Neural cell (in vitro differentiated cells): ENCODE measurements around the gene PAQR3. TPM values are rescaled to one million over a fixed set of nuclear protein-coding genes. Genes with fewer than 3 reads are reported as not detected.

Source experiments
- H2AFZ ChIP-seq: fragments of 200-600, 300-800 bp; sonication (generic), shearing (Covaris generic); 2 replicates; pipeline ENCODE4 v1.6.0; 2014; ENCODE audit warnings: low read depth, mild to moderate bottlenecking, antibody characterized with exemption, low read length, moderate library complexity
- H3F3A ChIP-seq: fragments of 200-600 bp; shearing (Covaris generic); 2 replicates; pipeline ENCODE4 v1.6.1; 2016; ENCODE audit warnings: mild to moderate bottlenecking, moderate library complexity, mixed read lengths, antibody characterized with exemption, low read length; ENCODE audit not compliant: insufficient read depth, poor library complexity, severe bottlenecking
- H3K27ac ChIP-seq: fragments of 200-600, 300-800 bp; sonication (generic), shearing (Covaris generic); 2 replicates; pipeline ENCODE4 v1.5.1; 2014; ENCODE audit warnings: mild to moderate bottlenecking, low read length, moderate library complexity
- H3K27me3 ChIP-seq: fragments of 300-800, 200-600 bp; sonication (generic), shearing (Covaris generic); 2 replicates; pipeline ENCODE4 v1.6.0; 2014; ENCODE audit warnings: mild to moderate bottlenecking, low read depth, low read length, moderate library complexity; ENCODE audit not compliant: insufficient read depth
- H3K36me3 ChIP-seq: fragments of 300-800, 200-600 bp; sonication (generic), shearing (Covaris generic); 2 replicates; pipeline ENCODE4 v1.5.1; 2014; ENCODE audit warnings: mild to moderate bottlenecking, antibody characterized with exemption, low read length, moderate library complexity; ENCODE audit not compliant: insufficient read depth
- H3K4me2 ChIP-seq: fragments of 300-800, 200-600 bp; sonication (generic), shearing (Covaris generic); 2 replicates; pipeline ENCODE4 v1.6.0; 2014; ENCODE audit warnings: mild to moderate bottlenecking, low read length
- H3K4me3 ChIP-seq: fragments of 300-800, 200-600 bp; sonication (generic), shearing (Covaris generic); 2 replicates; pipeline ENCODE4 v1.5.1; 2014; ENCODE audit warnings: mild to moderate bottlenecking, low read length, moderate library complexity
- H3K79me2 ChIP-seq: fragments of 200-600 bp; shearing (Covaris generic); replicated peaks from 2 replicates; pipeline ENCODE4 v1.6.0; 2014; ENCODE audit warnings: mild to moderate bottlenecking, low read length, moderate library complexity; ENCODE audit not compliant: insufficient read depth
- H3K9ac ChIP-seq: fragments of 300-800, 200-600 bp; sonication (generic), shearing (Covaris generic); 2 replicates; pipeline ENCODE4 v1.6.1; 2016; ENCODE audit warnings: mild to moderate bottlenecking, low read length, mixed read lengths
- H3K9me2 ChIP-seq: fragments of 200-600 bp; shearing (Covaris generic); 2 replicates; pipeline ENCODE4 v1.6.1; 2016; ENCODE audit warnings: mild to moderate bottlenecking, low read length, mixed read lengths; ENCODE audit not compliant: insufficient read depth
- H3K9me3 ChIP-seq: fragments of 200-600, 300-800 bp; sonication (generic), shearing (Covaris generic); 2 replicates; pipeline ENCODE4 v1.6.1; 2016; ENCODE audit warnings: mild to moderate bottlenecking, mixed run types, low read length, moderate library complexity, mixed read lengths
- H4K20me1 ChIP-seq: fragments of 200-600 bp; shearing (Covaris generic); 2 replicates; pipeline ENCODE4 v1.6.1; 2016; ENCODE audit warnings: mild to moderate bottlenecking, mixed run types; ENCODE audit not compliant: insufficient read depth
- EP300 ChIP-seq: fragments of 450-650 bp; conservative IDR thresholded peaks from 2 replicates; pipeline ENCODE4 v1.6.1; 2014; ENCODE audit warnings: antibody characterized with exemption, mild to moderate bottlenecking, moderate library complexity; ENCODE audit not compliant: poor library complexity, severe bottlenecking
- EZH2 ChIP-seq: fragments of 200-600, 300-800 bp; shearing (Covaris generic), sonication (generic); IDR thresholded peaks from 2 replicates; pipeline ENCODE4 v1.6.1; 2014; ENCODE audit warnings: antibody characterized with exemption, low read length, borderline replicate concordance, mild to moderate bottlenecking; ENCODE audit not compliant: insufficient read depth, poor library complexity, severe bottlenecking
- MXI1 ChIP-seq: fragments of 450-650 bp; conservative IDR thresholded peaks from 2 replicates; pipeline ENCODE4 v1.6.1; 2014; ENCODE audit warnings: antibody characterized with exemption, mild to moderate bottlenecking; ENCODE audit not compliant: poor library complexity, severe bottlenecking
- POLR2AphosphoS5 ChIP-seq: IDR thresholded peaks from 2 replicates; pipeline ENCODE4 v1.6.1; 2012
- RAD21 ChIP-seq: fragments of 450-650 bp; conservative IDR thresholded peaks from 2 replicates; pipeline ENCODE4 v1.6.1; 2014; ENCODE audit warnings: antibody characterized with exemption, mild to moderate bottlenecking, moderate library complexity
- REST ChIP-seq: IDR thresholded peaks from 2 replicates; pipeline ENCODE4 v1.6.1; 2012; ENCODE audit warnings: borderline replicate concordance
- SMC3 ChIP-seq: fragments of 450-650 bp; conservative IDR thresholded peaks from 2 replicates; pipeline ENCODE4 v1.6.1; 2014; ENCODE audit warnings: antibody characterized with exemption, mild to moderate bottlenecking, moderate library complexity; ENCODE audit not compliant: poor library complexity
- TAF1 ChIP-seq: IDR thresholded peaks from 2 replicates; pipeline ENCODE4 v1.6.1; 2012; ENCODE audit warnings: low read depth
- polyA plus RNA-seq: library from polyadenylated mRNA; depleted of rRNA; stranded (reverse); fragments of >200 nt; gene quantifications from 2 replicates; pipeline ENCODE4 v1.2.3, GENCODE V29; 2014
- TF ChIP-seq, protein P1 (sequence below): fragments of 450-650 bp; IDR thresholded peaks from 2 replicates; pipeline ENCODE4 v1.5.1; 2014; ENCODE audit warnings: antibody characterized with exemption, mild to moderate bottlenecking, moderate library complexity; ENCODE audit not compliant: poor library complexity, severe bottlenecking

PAQR3 gene
- polyA plus RNA-seq, 1 donor from 2014 or later, result 123 TPM

GRCh38 chr4:78940752-78941151, 1.5 kb upstream of the PAQR3 start:
- no peaks in the 10 kb centered on the region for H3K36me3 ChIP-seq
- H3K27me3 ChIP-seq, result no peaks in the 10 kb centered on the region
- TF ChIP-seq TAF1 (no peak), REST (no peak), EZH2 (no peak), MXI1 (no peak), SMC3 (no peak), RAD21 (no peak), POLR2AphosphoS5 (no peak), EP300 (no peak)
- TF ChIP-seq, protein P1, sequence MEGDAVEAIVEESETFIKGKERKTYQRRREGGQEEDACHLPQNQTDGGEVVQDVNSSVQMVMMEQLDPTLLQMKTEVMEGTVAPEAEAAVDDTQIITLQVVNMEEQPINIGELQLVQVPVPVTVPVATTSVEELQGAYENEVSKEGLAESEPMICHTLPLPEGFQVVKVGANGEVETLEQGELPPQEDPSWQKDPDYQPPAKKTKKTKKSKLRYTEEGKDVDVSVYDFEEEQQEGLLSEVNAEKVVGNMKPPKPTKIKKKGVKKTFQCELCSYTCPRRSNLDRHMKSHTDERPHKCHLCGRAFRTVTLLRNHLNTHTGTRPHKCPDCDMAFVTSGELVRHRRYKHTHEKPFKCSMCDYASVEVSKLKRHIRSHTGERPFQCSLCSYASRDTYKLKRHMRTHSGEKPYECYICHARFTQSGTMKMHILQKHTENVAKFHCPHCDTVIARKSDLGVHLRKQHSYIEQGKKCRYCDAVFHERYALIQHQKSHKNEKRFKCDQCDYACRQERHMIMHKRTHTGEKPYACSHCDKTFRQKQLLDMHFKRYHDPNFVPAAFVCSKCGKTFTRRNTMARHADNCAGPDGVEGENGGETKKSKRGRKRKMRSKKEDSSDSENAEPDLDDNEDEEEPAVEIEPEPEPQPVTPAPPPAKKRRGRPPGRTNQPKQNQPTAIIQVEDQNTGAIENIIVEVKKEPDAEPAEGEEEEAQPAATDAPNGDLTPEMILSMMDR, result no peak
- no peak overlapping the region for H3K4me2 ChIP-seq
- H2AFZ ChIP-seq, result no peak overlapping the region
- peaks cover 12% of the 10 kb centered on the region for H3K79me2 ChIP-seq
- H3K27ac ChIP-seq, result no peak overlapping the region
- no peaks in the 10 kb centered on the region for H4K20me1 ChIP-seq
- no peaks in the 10 kb centered on the region for H3K9me3 ChIP-seq
- no peak overlapping the region for H3K9ac ChIP-seq
- no peak overlapping the region for H3K4me3 ChIP-seq
- no peaks in the 10 kb centered on the region for H3F3A ChIP-seq
- H3K9me2 ChIP-seq, result no peaks in the 10 kb centered on the region

GRCh38 chr4:78939667-78940008, 400 bp upstream of the PAQR3 start:
- H4K20me1 ChIP-seq, result no peaks in the 10 kb centered on the region
- peak overlapping the region; percentile 14 for H2AFZ ChIP-seq
- peak overlapping the region; percentile 88 for H3K4me2 ChIP-seq
- no peaks in the 10 kb centered on the region for H3K27me3 ChIP-seq
- H3K9me3 ChIP-seq, result no peaks in the 10 kb centered on the region
- no peaks in the 10 kb centered on the region for H3F3A ChIP-seq
- H3K27ac ChIP-seq, result no peak overlapping the region
- peaks cover 16% of the 10 kb centered on the region for H3K79me2 ChIP-seq
- TF ChIP-seq POLR2AphosphoS5, result no peak
- no peak for TF ChIP-seq MXI1
- TF ChIP-seq EP300, result no peak
- TF ChIP-seq SMC3, result no peak
- no peak for TF ChIP-seq TAF1
- no peaks in the 10 kb centered on the region for H3K9me2 ChIP-seq
- H3K4me3 ChIP-seq, result peak overlapping the region; percentile 83
- H3K9ac ChIP-seq, result peak overlapping the region; percentile 86
- no peaks in the 10 kb centered on the region for H3K36me3 ChIP-seq
